Adipose tissue (tissue), 3 donors: ENCODE data around the gene ZNF750. TPM values are rescaled to one million over a fixed set of nuclear protein-coding genes. Genes with fewer than 3 reads are reported as not detected.

Source experiments
- H3K27ac ChIP-seq: one replicate; pipeline ENCODE4 v1.5.1; 2013; ENCODE audit warnings: low read depth, low read length
- WGBS, 3 donors: extraction: QIAGEN DNeasy Blood & Tissue Kit; methylation state at CpG; one replicate each; pipeline ENCODE4 v1.1.7; 2013; 5-methylcytosine and 5-hydroxymethylcytosine counted together
- polyA plus RNA-seq, 3 donors: library from polyadenylated mRNA; stranded (reverse); fragments of 200-250 nt; gene quantifications; one replicate each; pipeline ENCODE4 v1.2.3, GENCODE V29; 2013
- donor health status: healthy with polysubstance abuse.
- donor health status: Bipolar disorder and iron deficiency.
- donor health status: healthy.

ZNF750 gene
- polyA plus RNA-seq, 3 donors, result 0.03 to 0.33 (median 0.22) TPM

DNA sequence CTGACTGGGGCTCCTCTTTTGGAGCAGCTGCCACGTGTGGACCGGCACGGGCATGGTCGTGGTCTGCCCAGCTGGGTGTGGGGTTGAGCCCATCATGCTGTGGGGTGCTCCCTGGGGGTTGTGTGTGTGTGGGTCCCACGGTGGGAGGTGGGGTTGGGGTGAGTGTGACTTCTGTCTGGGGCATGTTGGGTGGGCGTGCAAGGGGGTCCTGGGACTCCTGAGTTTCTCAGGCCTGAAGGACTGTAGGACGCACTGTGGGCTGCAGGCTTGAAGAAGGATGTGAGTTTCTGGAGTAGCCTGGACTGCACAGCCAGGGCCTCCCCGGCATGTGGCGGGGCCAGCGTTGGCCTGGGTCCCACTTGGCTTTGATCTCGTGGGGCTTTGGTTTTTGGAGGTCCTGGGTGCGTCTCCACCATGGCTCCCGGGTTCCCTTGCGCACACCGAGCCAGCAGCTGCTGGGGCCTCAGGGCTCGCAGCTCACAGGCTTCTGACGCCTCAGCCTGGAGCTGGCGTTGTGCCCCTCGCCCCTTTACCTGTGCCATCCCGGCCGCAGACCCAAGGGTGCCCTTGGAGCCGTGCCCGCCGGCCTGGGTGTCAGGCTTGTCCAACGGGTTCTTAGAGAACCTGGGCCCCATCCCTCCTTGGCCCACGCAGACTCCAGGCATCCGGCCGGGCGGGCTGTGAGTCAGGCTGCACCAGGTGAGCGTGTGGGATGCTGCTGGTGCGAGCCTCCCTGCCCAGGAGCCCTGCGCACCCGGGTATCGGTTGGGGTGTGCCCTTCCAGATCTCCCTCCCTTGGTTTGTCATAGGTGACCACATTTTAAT lies 34.4 kb upstream of the ZNF750 start:
- WGBS, 3 donors, result 87 to 93% (median 88%) methylated on average over 34 of the region's 34 CpGs

DNA sequence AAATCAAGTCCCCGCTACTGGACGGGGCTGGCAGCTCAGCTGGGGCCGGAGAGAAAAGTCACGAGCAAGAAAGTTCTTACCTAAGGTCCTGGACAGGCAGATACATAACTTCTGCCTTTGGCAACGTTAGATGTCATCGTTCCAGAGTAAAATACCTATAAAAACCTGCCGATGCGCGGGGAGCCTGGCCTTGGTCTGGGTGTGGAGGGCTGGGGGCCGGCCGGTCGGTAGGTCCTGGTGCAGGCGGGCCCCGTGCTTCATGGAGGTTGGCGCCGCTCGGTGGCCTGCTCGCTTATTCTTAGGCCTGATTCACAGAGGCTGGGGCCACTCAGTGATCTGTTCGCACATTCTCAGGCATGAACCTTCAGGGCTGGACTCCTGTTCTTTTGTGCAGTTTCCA lies 33.7 kb upstream of the ZNF750 start:
- H3K27ac ChIP-seq, result no peak overlapping the region
- 94 to 97% (median 96%) methylated on average over 19 of the region's 19 CpGs for WGBS, 3 donors

More for the DNA sequence above, 34.4 kb upstream of the ZNF750 start:
- H3K27ac ChIP-seq, result no peak overlapping the region

DNA sequence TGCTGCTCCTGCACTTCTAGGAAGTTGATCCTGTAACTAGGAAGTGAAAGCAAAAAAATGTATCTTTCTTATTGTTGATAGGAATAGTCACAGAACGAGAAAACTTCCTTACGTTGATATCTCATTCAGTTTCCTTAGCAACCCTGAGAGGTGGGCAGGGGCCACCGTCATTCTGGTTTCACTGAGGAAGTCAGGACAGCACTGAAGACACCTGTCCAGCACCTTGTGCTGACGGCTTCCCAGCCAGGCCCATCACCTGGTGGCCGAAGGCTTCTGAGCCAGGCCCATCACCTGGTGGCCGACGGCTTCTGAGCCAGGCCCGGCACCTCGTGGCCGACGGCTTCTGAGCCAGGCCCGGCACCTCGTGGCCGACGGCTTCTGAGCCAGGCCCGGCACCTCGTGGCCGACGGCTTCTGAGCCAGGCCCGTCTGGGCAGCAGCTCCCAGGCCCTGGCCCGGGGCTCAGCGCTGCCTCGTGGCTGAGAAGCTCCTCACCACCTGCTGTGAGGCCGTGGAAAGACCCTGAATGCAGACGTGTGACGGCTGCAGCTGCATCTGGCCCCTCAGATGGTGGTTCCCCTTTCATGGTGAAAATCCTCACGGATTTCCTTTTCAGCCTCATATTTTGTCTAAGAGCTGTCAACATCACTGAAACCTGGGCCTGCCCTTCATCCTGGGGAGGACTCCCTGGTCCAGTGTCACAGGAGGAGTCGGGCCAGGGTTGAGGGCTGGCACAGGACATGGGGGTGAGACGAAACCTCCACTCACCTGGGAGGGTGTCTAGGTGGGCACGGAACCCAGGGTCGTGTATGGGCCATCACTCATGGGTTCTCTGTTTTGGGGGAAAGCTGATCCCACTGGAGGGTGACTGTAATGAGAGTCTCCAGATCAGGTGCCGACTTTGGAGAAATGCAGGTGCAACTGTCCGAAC lies 33.0 kb upstream of the ZNF750 start:
- H3K27ac ChIP-seq, result no peak overlapping the region
- WGBS, 3 donors, result 85 to 90% (median 88%) methylated on average over 33 of the region's 33 CpGs

DNA sequence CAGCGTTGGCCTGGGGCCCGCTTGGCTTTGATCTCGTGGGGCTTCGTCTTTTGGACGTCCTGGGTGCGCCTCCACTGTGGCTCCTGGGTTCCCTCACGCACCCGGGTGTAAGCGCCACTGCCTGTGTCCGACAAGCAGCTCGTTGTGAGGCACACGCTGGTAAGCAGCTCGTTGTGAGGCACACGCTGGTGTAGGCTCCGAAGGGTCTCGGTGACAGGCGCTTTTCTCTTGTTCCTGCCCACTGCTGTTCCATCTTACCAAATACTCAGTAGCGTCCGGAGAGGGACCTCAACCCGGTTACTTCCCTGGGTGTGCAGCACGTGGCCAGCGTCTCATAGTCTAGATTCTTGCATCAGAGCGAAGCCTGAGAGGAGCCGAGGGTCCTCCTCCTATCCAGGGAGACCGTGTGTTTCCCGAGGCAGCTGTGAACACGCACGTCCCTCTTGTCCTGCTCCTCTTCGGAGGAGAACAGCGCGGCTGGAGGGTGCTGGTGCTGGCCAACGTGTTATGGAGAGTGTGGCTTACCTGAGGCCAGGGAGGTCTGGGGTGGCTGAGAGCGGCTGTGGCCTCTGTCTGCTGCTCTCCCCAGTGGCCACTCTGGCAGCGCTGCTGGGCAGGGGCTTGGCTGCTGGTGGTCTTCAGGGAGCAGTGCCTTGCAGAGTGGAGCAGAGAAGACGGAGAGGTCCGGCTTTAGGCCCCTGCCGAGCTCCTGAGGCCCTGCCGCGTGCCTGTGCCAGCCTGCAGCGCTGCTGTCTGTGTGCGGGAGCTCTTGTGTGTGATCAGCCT lies 32.1 kb upstream of the ZNF750 start:
- WGBS, 3 donors, result 82 to 84% (median 84%) methylated on average over 41 of the region's 41 CpGs
- H3K27ac ChIP-seq, result no peak overlapping the region

DNA sequence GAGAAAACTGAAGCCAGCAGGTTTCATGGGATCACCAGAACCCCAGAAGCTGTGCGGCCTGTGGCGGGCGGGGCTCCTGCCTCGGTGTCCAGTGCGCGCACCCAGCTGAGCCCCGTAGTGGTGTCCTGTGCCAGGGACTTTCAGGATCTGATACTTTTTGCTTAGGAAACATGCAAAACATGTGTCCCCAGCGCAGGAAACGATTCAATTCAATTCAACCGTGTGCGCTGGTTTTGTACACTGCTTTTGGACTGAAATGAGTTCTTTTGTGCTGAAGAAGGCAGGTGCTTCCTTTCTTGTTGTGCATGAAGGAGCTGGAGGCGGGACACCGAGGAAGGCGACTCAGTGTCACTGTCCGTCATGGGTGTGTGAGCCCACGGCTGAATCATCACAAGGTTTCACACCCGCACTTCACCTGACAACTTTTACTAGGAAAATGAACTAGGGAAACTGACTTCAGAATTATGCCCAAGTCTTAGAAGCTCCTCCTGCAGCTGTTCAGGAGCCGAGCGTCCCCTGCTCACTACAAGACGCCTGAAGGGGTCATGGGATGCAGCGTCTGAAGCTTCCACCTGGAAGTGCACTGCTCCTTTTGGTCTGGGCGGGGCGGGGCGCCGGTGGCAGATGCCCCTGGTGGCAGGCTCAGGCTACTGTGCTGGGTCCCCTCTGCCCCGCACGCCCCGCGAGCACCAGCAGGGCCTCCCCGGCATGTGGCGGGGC lies 31.4 kb upstream of the ZNF750 start:
- no peak overlapping the region for H3K27ac ChIP-seq
- 78 to 87% (median 82%) methylated on average over 31 of the region's 31 CpGs for WGBS, 3 donors

DNA sequence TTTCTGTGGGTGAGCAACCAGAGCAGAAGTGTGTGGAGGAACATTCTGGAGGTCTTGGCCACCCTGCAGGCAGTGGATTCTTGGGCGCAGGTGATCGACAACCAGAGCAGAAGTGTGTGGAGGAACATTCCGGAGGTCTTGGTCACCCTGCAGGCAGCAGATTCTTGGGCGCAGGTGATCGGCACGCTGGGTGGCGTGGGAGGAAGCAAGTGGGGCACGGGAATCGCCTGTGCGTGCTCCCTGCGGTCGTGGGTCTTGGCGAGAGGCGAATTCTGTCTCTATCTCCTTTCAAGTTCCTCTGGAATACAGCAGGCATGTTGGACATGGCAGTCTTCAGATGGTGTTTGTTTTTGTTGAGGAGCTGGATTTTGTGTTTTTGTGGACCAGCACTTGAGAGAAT lies 30.7 kb upstream of the ZNF750 start:
- no peak overlapping the region for H3K27ac ChIP-seq
- 90 to 94% (median 94%) methylated on average over 14 of the region's 14 CpGs for WGBS, 3 donors

DNA sequence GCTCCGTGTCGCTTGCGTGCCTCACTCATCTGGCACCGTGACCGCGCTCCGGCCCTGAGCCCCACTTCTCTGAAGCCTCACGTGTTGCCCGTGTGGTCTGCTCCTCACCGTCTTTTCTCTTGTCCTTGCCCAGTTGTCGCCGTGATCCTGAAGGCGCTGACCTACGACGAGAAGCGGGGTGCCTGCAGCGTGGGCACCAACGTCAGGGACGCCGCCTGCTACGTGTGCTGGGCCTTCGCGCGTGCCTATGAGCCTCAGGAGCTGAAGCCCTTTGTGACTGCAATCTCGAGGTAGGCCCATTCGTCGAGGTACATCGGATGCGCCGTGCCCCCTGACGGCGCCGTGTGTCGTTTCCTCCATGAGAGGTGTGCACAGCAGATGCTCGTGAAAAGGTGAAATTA lies 30.3 kb upstream of the ZNF750 start:
- H3K27ac ChIP-seq, result no peak overlapping the region
- 91 to 93% (median 92%) methylated on average over 35 of the region's 35 CpGs for WGBS, 3 donors

DNA sequence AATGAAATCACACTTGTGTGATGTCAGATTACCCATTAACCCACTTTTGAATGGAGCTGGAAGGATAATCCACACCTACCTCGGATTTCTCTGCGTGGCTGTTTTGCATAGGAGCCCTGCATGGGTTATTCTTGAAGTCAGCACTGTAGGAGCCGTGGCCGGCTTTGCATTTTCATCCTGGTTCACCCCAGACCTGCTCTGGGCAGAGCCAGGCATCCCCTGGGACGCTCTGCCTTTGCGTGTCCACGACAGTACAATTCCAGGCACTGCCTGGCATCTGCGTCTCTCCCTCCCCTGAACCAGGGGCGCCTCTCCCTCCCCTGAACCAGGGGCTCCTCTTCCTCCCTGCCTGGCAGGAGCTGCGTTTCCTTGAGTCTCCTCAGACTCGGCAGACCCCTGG lies 29.7 kb upstream of the ZNF750 start:
- WGBS, 3 donors, result 85 to 90% (median 87%) methylated on average over 11 of the region's 11 CpGs
- H3K27ac ChIP-seq, result no peak overlapping the region

DNA sequence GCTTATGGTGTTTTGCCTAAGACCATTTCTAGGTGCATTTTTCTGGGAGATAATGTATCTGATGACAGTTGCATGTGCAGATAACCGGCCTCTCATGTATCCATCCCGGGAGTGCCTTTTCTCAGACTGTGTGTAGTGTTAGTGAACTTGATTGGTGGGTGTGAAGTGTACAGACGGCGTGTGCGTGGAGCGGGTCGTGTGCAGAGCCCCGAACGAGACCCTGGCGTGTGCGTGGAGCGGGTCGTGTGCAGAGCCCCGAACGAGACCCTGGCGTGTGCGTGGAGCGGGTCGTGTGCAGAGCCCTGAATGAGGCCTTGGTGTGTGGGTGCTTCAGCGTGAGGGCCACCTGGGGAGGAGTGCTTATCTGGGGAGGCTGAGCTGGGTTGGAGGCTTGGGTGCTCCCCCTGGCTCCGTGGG lies 28.9 kb upstream of the ZNF750 start:
- no peak overlapping the region for H3K27ac ChIP-seq
- WGBS, 3 donors, result 87 to 96% (median 94%) methylated on average over 21 of the region's 21 CpGs

DNA sequence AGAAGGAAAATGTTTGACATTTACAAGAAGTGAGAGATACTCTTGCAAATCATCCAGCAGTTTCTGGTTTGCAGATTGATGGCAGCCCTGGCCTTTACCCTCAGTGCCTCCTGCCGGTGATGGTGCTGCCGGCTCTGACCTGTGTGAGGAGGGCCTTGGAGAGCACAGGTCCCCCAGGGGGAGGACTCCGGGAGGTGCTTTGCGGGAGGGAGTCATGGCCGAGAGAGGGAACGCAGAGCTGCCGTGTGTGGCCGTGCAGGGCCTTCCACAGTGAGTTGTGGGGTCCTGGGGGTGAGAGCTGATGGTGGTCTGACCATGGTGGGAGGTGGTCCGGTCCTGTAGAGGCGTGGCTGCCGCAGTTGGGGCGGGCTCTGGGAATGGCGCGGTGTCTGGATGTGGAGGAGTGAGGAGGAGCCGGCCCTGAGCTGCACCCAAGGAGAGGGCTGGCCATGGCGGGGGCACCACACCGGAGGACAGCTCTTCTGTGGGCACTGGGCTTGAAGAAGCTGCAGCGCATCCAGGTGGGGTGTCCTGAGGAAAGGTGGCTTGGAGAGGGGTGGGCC lies 28.0 kb upstream of the ZNF750 start:
- no peak overlapping the region for H3K27ac ChIP-seq
- WGBS, 3 donors, result 94 to 95% (median 94%) methylated on average over 15 to 18 of the region's 18 CpGs

DNA sequence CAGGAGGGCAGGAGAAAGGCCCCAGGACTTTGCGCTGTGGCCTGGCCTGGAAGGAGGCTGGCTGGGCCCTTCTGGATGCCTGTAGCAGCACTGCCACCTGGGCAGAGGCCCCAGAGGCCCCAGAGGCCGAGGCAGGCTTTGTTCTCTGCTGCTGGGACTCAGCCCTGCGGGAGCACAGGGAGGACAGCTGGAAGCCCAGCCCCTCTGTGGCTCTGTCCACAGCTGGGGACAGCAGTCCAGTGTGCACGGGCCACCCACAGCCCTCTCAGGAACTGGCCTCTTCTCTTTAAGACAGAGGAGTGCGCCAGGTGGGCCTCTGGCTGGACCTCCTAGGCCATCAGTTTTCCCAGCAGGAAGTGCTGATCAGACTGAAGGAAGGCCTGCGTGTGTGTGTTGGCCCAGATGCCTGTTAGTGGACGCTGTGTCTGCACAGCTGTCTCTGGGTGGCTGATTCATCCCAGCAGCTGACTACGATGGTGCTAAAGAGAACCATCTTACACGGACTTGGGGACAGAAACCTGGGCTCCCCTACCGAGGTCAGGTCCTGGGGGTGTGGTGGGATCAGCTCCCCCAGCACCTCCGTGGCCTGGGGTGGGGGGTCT lies 26.9 kb upstream of the ZNF750 start:
- no peak overlapping the region for H3K27ac ChIP-seq
- 56 to 80% (median 67%) methylated on average over 11 of the region's 11 CpGs for WGBS, 3 donors

DNA sequence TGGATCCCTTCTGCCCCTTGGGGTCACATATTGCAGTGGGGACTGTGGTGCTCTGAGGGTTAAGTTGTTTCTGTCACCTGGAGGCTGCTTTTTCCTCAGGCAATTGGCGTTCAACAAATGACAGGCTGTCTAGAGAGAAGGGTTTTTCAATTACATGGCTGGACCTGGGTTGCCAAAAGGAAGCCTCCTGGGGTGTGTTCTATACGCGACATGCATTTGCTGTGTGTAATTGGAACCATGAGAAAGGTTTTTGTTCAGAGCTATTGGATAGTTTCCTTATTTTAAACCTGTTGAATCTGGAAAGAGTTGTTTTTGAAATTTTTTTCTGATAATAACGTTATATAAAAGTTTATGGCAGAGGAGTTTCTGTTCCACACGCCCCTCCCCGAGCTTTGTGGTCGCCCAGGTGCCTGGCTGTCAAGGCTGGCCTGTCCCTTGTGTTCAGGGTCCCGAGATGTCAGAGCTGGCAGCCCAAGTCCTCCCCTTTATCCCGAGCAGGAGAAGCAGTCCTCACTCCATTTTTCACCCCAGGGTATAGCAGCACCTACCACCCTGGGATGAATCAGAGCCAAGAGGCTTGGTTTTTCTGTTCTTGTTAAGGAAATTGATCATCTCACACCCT lies 26.1 kb upstream of the ZNF750 start:
- 73 to 83% (median 75%) methylated on average over 9 of the region's 9 CpGs for WGBS, 3 donors
- no peak overlapping the region for H3K27ac ChIP-seq

DNA sequence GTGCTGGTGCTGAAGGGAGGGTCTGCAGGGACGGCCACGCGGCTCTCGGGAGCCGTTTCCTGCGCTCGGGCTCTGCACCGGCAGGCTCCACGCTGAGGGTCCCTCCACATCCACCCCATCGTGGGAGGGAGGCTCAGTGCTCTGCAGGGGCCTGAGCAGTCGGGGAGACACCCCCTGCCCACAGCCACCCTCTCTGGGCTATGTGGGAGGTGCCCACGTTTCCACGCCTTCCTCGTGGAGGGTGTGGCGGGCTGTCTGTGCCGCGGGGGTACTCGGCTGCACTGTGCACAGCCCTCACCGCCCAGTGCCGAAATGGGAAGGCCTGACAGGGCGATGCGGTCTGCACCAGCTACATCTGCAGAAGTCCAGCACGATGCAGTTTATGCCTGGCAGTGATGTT lies 25.5 kb upstream of the ZNF750 start:
- H3K27ac ChIP-seq, result no peak overlapping the region
- WGBS, 3 donors, result 81 to 86% (median 82%) methylated on average over 23 of the region's 23 CpGs

DNA sequence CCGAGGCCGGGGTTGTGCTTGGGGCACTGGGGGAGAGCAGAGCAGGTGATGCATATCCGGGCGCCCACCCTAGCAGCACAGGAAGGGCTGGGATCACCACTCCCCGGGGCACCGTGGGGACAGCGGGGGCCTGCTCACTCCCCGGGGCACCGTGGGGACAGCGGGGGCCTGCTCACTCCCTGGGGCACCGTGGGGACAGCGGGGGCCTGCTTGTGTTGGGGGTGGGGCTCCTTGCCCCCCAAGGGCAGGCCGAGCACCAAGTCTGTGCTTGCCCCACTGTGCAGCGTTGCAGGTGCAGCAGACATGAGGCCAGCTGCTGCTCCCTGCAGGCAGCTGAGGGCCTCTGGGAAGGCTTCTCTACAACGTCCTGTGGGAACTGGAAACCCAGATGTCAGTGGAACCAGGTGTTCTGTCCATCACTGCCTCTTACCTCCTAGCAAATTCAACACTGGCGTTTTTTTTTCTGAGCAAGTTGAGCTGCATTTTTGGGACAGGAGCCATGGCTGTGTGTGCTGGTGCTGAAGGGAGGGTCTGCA lies 25.0 kb upstream of the ZNF750 start:
- 71 to 73% (median 72%) methylated on average over 15 to 16 of the region's 16 CpGs for WGBS, 3 donors
- no peak overlapping the region for H3K27ac ChIP-seq

DNA sequence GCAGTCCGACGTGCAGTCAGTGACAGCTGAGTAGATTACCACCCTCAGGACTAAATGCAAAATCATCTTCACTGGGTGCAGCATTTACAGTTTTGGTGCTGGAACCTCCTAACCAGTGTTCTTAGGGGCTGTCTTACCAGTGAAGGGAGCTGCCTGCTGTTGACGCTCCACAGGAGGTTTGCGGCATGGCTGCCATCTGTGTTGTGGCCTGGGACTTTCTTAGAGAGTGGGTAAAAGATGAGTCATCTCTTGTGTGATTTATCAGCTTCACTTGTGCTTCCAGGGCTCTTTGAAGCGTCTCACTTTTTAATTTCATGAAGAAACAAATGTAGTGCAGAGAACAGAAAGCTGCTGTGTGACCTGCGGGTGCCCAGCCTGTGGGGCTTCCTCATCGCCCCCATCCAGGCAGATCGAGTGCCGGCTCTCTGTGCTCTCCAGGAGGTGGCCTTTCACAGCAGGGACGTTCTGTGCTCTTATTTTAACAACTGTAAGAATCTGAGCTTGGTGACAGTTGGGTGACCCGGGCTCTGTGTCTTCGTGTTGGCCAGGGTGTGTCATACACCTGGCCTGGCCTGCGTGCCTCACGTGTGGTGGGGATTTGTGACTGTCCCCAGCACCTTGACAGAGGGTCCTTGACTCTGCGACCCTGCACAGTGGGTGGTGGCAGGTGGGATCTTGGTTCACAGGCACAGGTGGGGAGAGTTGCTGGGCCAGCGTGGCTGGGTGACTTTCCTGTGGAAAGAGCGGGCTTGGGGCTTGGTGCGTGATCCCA lies 24.3 kb upstream of the ZNF750 start:
- WGBS, 3 donors, result 75 to 79% (median 75%) methylated on average over 18 of the region's 18 CpGs
- H3K27ac ChIP-seq, result no peak overlapping the region

DNA sequence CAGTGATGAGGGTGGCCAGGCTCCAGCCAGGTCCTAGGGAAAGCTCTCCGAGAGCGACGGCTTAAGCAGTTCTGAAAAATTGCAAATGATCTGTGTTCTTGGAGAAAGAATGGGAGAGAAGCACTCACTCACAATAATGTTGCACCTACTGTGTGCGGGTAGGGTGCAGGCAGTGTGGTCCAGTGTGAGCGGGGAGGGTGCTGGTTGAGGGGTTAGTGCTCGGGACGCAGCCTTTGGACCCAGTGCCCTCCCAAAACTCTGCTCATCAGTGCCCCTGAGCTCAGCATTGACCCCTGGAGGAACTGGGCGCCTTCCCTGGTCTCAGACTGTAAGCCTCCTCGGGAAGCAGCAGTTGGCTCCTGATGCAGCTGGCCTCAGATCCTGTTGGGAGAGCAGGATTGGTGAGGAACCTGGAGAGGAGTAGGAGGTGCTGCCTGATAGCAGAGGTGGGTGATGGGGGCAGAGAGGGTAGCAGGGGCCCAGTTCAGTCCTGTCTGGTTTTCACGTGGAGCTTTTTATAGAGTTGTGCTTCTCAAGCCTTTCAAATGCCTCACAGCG lies 23.6 kb upstream of the ZNF750 start:
- no peak overlapping the region for H3K27ac ChIP-seq
- 87 to 95% (median 94%) methylated on average over 11 of the region's 11 CpGs for WGBS, 3 donors
